Spleen (tissue), 7 donors: ENCODE measurements around the gene DLGAP3.
A peak's percentile ranks its signal among the peaks of the same experiment; 100 is the strongest.

Source experiments
- CTCF ChIP-seq, 11 experiments: fragments of 200-600 bp in 7 of 11; fragments of 450-650 bp in 4 of 11; sonication (generic) in 4 of 11; IDR thresholded peaks in 8 of 11; conservative IDR thresholded peaks in 3 of 11; 1 replicate in 7 of 11; 2 replicates in 4 of 11; pipeline versions ENCODE4 v1.4.0 to v1.8.0; 2016 to 2021; ENCODE audit warnings: antibody characterized with exemption in 11 of 11, inconsistent platforms in 4 of 11, mild to moderate bottlenecking in 1 of 11
- POLR2A ChIP-seq, 3 donors: fragments of 450-650 bp; IDR thresholded peaks; one replicate each; pipeline ENCODE4 v1.5.1; 2017; ENCODE audit warnings: antibody characterized with exemption in 3 of 3, mild to moderate bottlenecking in 1 of 3
- POLR2AphosphoS5 ChIP-seq, 3 donors: sonication (generic); formaldehyde crosslinking; IDR thresholded peaks; one replicate each; pipeline ENCODE4 v1.5.1; 2017; ENCODE audit warnings: antibody characterized with exemption in 3 of 3
- donor health status: DM: no; HTN: no; CAD: no; lungs with moderate emphysema.
- donor health status: DM: no; HTN: no; CAD: no.
- donor health status: DM: no; HTN: no; CAD: no.

GRCh38 chr1:34928699-34929496 is 552 bp downstream of the DLGAP3 start:
- TF ChIP-seq CTCF (IDR thresholded peaks at IDR 0.05 in 8 of 11, conservative IDR thresholded peaks at IDR 0.05 in 3 of 11) (no peak), POLR2AphosphoS5 (IDR thresholded peaks at IDR 0.05) (peak in 2 of 3 donors; percentile 6 to 28), POLR2A (IDR thresholded peaks at IDR 0.05) (no peak)
